GM10266 (cell line): ENCODE results near the gene VAV1.

Source experiments
- DNase-seq: peaks from one replicate; pipeline ENCODE4 v3.0.0; 2012; ENCODE audit errors: extremely low spot score
- CTCF ChIP-seq: IDR thresholded peaks from 2 replicates; pipeline ENCODE4 v1.5.1; 2012; ENCODE audit warnings: mild to moderate bottlenecking, low read depth; ENCODE audit not compliant: control insufficient read depth, insufficient read depth; ENCODE audit errors: missing control alignments

The VAV1 gene

DNA sequence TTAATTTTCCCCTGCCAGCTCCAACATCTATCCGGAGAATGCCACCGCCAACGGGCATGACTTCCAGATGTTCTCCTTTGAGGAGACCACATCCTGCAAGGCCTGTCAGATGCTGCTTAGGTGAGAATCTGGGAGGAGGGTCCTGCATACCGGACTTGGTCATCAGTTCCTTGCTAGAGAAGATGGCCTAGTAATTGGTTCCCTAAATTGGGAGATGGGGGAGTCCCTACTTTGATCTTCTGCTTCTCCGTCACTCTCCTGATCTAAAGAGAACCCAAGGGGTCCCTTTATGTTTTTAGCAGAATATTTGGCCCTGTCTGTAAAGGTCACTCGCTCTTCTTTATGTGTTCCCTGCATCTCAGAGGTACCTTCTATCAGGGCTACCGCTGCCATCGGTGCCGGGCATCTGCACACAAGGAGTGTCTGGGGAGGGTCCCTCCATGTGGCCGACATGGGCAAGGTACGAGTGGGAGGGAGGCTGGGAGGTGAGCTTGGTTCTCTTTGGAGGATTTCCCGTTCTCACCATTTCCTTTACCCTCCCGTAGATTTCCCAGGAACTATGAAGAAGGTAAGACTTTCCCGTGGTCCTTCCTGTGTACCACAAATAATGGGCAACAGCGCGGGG lies 60.8 kb downstream of the VAV1 start:
- no peak for TF ChIP-seq CTCF
- no peak for DNase-seq

GRCh38 chr19:6834433-6834832 lies 61.9 kb downstream of the VAV1 start:
- no peak for TF ChIP-seq CTCF
- no peak for DNase-seq

DNA sequence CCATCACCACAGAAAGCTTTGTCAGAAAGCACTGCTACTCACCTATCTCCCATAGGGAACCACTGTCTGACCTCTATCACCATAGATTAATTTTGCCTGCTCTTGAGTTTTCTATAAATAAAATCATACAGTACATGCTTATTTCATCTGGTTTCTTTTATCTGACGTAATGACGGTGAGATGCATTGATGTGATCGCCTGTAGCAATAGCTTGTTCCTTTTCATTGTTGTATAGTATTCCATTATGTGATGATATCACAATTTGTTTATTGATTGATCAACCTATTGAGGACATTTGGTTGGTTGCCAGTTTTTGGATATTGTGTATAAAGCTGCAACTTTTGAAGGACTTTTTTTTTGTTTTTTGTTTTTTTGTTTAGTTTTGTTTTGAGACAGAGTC lies 63.0 kb downstream of the VAV1 start:
- no peak for DNase-seq
- TF ChIP-seq CTCF = no peak

DNA sequence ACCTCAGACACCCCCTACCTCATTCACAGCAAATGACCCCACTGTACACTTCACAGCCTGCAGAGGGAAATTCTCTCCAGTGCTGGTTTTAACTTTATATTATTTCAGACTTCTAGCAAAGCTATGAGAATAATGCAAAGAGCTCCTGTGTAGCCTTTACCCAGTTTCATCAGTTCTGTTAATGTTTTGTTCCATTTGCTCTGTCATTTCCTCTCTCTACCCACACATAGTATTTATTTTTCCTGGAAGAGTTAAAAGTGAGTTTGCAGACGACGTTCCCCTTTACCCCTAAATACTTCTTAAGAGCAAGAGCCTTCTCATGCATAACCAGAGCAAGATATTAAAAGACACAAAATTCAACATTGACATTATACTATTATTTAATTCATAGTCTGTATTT lies 65.0 kb downstream of the VAV1 start:
- no peak for TF ChIP-seq CTCF

DNA sequence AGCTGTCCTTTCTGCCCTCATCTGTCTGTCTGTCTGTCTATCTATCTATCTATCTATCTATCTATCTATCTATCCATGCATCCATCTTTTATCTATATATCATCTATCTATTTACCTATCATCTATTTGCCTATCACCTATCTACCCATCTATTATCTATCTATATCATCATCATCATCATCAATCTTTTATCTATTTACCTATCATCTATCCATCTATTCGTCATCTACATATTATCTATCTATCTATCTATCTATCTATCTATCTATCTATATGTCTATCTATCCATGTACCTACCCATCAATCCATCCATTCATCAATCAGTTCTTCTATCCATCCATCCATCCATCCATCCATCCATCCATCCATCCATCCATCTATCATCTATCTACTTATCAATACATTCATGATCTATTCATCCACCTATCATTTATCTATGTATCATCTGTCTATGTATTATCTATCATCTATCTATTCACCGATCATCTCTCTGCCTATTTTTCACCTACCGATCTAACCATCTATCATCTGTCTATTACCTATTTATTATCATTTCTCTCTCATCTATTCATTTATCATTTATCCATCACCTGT lies 65.7 kb downstream of the VAV1 start:
- TF ChIP-seq CTCF = no peak
- DNase-seq = no peak

More for the DNA sequence above, 65.0 kb downstream of the VAV1 start:
- DNase-seq = no peak

GRCh38 chr19:6842871-6843607 lies 70.5 kb downstream of the VAV1 start:
- no peak for DNase-seq
- TF ChIP-seq CTCF = no peak

DNA sequence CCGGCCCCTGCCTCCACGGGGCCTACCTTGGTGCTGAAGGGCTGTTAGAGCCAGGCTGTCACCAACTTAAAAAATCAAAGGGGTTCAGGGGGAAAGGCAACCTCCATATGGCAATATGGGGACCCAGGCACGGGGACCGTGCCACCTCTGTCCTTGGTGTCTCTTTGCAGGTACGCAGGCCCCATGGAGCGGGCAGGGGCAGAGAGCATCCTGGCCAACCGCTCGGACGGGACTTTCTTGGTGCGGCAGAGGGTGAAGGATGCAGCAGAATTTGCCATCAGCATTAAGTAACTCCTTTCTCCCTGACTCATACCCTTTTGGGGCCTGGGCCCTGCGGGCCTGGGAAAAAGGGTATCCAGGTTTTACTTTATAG lies 75.3 kb downstream of the VAV1 start:
- no peak for DNase-seq
- TF ChIP-seq CTCF = no peak
